Measurements from ENCODE around the gene PDLIM1.

DNA sequence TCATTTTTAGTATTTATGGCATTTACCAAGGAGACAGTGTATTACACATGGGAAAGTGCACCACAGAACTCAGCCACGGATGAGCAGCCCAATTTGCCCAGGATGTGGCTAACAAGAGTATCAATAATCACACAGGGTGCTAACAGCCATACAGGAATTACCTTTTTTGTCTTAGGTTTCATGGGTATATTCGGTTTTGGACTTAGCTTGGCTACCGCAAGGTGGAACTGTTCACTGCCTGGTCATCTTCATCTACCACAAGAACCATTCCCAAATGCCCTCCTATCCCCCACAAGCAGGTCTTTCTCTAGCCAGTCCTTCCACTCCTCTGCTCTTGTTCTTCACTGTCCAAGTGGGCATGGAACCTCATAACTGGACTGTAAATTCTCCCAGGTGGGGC, 6.0 kb downstream of the PDLIM1 start:
- TF ChIP-seq, protein P1, sequence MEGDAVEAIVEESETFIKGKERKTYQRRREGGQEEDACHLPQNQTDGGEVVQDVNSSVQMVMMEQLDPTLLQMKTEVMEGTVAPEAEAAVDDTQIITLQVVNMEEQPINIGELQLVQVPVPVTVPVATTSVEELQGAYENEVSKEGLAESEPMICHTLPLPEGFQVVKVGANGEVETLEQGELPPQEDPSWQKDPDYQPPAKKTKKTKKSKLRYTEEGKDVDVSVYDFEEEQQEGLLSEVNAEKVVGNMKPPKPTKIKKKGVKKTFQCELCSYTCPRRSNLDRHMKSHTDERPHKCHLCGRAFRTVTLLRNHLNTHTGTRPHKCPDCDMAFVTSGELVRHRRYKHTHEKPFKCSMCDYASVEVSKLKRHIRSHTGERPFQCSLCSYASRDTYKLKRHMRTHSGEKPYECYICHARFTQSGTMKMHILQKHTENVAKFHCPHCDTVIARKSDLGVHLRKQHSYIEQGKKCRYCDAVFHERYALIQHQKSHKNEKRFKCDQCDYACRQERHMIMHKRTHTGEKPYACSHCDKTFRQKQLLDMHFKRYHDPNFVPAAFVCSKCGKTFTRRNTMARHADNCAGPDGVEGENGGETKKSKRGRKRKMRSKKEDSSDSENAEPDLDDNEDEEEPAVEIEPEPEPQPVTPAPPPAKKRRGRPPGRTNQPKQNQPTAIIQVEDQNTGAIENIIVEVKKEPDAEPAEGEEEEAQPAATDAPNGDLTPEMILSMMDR (IDR thresholded peaks at IDR 0.05; ENCODE audit: low read length): no peak
- no peak for TF ChIP-seq EZH2 (IDR thresholded peaks at IDR 0.05; ENCODE audit: borderline replicate concordance, low read length)
